ENCODE results near the gene TCF4.

TCF4 gene

DNA sequence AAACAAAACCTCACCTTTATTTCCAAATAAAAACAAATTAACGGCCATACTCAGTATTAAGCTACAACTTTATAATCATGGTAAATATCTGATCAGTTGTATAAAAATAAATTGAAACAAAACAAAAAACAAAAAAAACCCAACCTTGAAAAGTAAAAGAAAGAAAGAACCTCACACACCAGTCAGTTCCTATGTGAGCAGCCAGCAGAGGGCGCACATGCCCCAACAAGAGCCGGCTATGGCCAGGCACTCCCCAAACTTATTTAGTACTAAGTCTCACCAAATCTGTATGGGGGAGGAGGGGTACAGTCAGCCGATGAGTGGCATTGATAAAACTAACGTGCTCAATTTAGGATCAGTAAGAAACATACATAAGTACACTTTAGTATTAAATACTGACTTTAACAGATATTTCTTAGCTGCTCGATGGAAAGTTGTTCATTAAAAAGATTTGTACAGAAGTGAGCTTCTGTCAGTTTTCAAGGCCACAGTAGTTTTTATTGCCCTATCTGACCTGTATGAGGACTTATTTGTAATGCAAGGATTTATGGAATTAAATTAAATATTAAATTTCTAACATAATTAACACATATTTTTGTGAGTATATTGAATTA lies 172.6 kb downstream of the TCF4 start:
- DNase-seq (ENCODE audit: low read depth in 4 of 4, low spot score in 1 of 4): peak; percentile 36 to 64 (median 54)

DNA sequence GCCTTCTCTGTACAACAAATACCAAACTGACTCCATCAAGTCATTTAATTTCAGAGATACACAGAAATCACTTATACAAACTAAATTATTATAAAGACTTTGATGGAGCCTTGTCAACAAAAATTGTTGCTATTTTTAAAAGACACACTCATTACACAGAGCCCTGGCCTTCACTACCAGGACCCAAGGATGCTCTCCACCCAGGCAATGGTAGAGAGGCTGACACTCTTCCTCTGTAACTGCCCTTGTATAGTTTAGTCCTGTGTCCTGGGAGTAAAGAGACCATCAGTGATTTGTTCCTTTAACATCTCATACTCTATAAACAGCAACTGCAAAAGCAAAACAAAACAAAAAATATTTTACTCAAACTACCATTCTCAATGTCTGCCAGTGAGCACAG lies 173.5 kb downstream of the TCF4 start:
- no peak for DNase-seq (ENCODE audit: low read depth in 4 of 4, low spot score in 1 of 4)

DNA sequence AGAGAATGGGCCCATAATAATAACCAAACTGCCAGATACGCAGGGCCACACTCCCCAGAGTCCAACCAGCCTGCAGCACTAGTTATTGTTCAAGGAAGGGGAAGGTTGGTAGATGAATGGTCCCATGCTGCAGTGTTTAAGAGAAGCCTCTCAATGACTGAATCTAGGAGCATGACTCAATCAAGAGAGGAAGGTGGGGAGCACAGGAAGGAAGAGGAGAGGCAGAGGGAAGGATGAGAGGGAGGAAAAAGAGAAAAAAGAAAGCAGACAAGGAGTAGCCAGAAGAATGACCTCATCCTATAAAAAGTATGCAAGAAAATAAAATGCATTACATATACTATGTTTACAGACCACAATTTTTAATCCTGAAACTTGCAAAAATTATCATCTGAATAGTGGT lies 174.5 kb downstream of the TCF4 start:
- no peak for DNase-seq (ENCODE audit: low read depth in 4 of 4, low spot score in 1 of 4)

DNA sequence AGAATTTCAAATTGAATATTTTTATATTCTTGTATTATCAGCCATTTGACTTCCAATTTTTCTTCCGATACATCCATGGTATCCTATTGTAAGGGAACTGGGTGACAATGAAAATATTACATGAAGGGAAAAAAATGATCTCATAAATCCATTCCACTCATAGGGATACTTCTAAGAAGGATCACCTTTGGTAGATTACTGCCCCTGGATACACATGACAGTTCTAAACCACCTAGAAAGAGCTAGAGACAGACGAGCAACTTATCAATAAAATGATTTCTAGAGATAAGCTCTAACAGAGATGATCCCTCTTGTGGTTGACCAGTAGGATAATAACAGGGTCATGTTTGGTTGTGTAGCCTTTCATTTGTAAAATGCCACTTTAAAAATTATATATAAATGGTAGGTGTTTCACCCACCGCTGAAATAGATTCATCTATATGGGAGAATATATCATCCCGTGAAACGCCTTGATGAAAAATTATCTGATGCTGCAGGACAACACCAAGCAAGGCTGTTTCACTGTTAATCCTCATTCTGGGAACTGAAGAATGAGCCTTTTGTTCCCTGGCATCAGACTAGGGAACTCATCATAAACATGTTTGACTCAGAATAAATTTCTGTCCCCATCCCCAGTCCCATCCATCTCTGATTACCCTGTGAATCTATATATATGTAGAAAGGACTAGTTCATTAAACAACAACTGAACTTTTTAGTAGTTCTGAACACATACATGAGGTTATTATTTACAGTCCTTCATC lies 180.0 kb downstream of the TCF4 start:
- no peak for DNase-seq (ENCODE audit: low read depth in 4 of 4, low spot score in 1 of 4)

DNA sequence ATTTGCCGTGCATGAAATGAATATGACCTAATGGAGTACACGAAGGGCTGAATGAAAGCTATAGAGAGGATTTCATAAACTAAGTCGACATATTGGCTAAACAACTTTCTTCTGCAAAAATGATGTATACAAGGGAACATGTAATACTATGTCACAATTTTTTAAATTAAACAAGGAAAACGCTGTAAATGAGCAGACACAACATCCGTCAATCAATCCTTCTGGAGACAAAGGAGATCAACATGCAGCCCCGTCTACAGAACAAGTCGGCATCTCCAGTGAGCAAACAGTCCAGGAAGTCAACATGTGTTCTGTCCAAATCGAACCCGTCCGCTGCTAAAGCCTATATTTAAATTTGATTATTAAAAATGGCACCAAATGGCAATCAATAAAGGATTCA lies 180.8 kb downstream of the TCF4 start:
- DNase-seq (ENCODE audit: low read depth in 4 of 4, low spot score in 1 of 4): no peak

DNA sequence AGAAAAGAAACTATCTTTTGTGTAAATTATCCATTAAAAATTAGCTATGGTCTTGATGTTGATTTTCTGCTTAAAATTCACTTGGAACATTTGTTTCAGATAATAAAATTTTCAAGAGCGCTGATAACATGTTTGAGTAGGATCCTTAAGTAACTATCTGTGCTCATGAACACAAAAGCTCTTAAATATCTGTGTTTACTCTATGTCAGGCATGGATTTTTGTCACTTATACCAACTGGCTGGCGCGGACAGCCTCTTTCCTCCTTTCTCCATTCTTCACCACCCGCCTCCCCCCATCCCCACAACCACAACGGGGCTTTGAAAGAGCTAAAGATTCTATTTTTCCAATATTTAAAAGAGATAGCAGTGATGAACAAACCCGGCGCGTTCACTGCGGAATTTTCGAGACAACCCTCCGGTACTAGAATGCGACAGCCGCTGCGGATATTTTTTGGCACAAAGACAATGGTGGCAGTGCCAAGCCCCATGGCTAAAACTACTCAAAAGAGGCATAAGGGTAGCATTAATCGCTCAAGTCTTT lies 181.5 kb downstream of the TCF4 start:
- DNase-seq (ENCODE audit: low read depth in 4 of 4, low spot score in 1 of 4): no peak

DNA sequence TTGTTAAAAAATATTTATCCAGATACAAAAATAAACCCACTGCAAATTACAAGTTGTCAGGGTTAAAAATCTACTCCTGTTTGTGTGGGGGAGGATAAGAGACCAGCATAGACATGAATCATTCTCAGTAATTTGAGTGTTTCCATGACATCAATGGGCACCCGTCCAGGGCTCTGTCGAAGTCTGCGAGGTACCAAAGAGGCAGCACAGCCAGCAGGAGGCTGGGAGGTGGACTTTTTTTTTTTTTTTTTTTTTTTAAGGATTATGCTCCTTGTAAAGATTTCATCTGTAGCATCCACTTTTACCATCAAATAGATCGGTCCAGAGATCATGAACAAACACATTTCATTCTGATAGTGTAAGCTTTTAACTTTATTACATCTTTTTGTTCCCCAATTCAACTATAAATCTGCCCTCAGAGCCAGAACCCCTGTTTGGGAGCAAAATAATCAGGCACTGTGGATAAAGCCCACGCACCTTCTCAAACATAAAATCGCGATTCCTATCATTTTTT lies 182.0 kb downstream of the TCF4 start:
- no peak for DNase-seq (ENCODE audit: low read depth in 4 of 4, low spot score in 1 of 4)

DNA sequence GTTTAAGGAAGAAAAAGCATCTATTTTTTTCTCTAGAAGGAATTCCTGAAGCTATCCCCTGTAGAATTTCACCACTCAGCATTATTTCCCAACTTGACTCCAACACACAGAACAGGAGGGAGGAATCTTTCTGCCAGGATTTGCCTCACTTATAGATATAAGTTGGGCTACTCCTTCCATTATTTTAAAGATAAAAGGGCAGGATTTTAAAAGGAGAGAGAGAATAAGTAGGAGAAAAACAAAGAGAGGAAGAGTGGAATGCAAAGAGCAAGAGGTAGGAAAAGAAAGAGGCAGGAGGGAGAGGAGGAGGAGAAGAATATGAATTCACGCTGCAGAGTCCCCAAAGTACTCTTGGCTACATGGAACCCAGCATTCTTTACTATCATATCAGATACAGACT lies 182.5 kb downstream of the TCF4 start:
- DNase-seq (ENCODE audit: low read depth in 4 of 4, low spot score in 1 of 4): no peak

DNA sequence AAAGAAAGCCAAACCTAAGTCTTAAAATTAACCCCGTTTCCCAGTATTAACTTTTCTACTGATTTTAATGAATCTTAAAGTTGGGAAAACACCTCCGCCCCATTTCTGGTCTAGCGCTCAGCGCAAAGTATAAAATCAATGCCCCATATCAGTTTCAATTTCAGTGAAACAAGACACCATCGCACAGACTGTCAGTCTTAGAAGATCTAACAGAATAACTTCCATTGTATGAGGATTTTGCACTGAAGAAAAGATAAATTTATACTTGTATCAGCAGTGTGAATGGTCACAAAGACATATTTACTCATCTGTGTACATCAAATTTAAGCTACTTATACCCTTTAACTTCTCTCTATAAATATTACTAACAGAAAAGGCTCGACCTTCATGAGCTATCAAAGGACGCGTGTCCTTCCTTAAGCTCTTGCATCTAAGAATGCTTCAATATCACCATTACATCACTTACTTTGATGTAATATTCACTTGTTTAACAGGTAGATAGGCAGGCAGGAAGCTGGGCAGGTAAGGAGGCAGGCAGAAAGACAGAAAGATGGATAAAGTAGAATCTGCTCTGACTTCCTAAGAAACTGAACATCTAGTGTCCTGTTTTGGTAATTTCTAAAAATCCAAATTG lies 183.0 kb downstream of the TCF4 start:
- no peak for DNase-seq (ENCODE audit: low read depth in 4 of 4, low spot score in 1 of 4)

DNA sequence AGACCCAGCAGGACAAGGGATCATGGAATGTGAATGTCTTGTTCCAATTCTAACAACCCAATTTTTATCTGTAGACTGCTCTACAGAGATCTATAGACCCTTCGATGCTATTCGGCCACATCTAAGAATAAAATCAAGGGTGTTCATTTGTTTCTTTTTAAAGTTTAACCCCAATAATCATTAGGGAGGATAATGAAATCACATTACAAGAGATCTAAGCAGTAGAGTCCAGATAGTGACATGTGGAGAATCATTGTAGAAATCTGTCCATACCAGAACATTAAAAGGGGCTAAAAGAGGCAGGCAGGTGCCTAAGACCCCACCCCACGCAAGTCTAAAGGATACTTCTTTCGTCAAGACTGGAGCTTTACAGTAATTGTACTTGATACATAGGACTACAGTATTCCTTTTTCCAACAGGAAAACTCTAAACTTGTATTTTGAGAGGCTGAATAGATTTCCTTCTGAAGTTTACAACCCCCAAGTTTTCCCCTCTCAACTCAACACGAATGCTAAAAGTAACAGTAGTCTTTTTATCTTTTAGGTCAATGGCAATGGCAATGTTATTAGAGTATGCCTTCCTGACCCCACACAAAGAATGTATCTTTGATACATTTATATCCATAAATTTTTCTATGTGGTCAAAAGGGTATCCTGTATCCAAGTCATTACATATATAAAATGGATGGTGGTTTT lies 183.7 kb downstream of the TCF4 start:
- DNase-seq (ENCODE audit: low read depth in 4 of 4, low spot score in 1 of 4): no peak

DNA sequence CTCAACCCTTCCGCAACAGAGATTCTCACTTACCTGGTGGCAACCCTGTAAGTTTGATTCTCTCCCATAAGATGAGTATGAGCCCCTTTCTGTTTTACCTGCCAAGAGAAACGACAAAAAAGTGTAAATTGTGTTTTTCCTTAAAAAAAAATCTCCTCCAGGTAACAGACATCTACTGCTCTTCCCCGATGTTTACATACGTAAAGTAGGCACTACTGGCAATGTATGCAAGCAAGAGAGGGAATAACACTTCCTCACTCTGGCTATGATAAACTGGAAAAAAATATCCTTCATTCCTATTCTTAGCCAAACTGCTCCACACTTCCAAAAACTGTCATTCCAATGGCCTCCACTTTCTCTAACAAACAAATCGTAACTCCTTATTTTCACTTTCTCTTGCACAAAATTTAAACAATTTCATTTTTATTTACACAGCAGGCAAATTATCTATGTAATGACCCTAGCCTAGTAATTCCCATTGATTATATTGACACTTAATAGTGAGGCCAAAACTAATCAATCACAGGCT lies 184.5 kb downstream of the TCF4 start:
- DNase-seq (ENCODE audit: low read depth in 4 of 4, low spot score in 1 of 4): no peak

DNA sequence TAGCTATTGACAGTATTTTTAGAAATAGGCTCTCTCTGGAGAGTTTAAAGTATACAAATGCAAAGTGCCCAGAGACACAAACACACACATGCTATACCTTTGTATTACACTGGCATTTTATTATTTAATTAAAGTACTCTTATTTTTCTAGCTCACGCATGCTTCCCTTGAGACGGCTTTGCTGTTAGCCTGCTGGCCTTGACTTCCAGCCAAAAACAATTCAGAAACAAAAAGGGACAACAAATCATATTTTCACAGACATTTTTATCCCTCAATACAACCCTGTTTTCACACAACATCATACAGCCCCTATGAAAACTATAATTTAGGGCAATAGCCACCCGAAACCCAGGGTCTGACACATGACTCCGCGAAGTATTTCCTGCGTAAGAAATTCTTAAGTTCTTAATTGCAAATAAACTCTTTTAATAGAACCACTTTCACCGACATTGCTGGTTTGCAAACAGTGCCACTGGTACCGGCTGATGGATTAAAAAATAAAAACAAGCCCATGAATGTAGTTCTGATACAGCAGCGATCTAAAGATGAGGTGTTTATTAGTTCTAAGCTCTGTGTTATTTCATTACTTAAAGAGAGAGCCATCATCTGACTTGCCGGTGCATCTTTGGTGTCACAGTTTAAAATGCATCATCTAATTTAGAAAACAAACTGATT lies 185.1 kb downstream of the TCF4 start:
- DNase-seq (ENCODE audit: low read depth in 4 of 4, low spot score in 1 of 4): no peak

DNA sequence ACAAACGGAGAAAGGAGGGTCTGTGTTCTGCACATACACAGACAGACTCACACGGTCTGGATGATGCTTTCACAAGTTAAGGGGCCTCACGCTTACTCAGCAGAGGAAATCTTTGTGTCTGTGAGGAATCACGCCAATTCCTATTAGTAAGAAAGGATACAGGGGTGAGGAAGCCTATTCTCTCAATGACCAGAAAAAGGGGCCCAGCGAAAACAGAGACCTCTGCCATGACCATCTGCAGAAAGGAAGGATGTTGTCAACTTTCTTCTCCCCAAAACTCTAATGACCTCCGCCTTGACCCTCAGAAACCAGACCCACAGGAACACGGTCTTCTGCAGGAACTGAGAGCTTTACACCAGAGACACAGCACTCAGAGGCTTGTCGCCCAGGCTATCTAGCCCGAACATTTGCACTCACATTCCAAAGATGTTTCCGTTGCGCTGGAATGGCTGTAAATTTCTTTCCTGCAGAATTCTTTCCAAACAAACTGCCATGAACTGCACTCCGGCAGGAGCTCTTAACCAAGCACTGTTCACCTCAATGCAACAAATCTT lies 186.3 kb downstream of the TCF4 start:
- DNase-seq (ENCODE audit: low read depth in 4 of 4, low spot score in 1 of 4): no peak

DNA sequence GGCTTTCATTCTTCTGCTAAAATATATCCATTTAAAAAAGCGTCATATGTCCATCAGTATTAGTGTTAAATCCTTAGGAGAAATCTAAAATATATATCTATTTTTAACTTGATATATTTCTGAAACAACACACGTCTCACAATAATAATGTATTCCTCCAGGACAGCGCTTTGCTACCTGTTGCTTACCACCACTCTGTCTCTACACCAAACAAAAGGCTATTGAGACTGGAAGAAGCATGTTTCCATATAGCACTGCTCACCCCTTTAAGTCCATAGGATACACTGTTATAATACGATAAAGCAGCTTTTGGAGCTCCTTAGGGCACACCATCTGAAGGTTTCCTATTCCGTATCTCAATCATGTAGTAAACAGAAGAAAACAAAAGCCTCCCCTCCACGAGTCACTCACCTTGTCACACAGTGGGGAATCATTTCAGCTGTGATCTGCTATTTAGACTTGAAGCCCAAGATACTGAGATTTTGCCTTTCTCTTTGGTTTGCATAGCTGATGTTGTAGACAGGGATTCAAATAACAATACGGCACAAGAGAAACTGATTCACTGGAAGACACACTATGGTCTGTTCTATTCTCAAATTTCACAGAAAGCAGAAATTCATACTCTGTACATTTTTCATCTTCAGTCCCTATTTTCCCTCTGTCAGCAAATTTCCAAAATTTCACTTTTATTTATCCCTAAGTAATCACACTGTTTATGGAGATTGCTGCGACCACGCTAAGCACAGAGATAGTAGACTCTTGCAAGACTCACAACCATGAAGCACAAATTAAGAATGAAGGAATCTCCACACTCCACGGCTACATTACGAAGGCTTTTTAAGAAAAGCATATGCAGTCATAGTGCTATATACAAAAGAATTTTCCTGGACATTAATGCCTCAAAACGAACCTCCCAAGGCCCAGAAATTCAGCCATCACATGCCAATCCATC lies 187.1 kb downstream of the TCF4 start:
- no peak for DNase-seq (ENCODE audit: low read depth in 4 of 4, low spot score in 1 of 4)

DNA sequence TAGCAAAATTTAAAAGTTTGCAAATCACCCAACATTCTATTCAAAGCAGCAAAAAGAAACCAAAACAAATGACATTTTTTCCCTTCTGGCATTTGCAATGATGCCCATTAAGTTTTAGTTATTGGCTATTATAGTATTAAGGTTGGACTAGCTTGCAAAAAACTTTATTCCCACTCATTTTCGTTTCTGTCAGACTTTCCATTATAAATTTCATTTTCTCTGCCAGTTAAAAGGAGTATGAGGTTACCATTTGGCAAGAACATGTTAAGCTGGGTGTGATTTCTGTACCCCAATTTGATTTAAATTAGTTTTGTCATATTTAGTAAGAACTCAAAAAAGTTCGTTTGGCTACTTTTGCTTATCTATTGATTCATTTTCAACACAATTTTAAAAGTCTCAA lies 187.9 kb downstream of the TCF4 start:
- DNase-seq (ENCODE audit: low read depth in 4 of 4, low spot score in 1 of 4): no peak

DNA sequence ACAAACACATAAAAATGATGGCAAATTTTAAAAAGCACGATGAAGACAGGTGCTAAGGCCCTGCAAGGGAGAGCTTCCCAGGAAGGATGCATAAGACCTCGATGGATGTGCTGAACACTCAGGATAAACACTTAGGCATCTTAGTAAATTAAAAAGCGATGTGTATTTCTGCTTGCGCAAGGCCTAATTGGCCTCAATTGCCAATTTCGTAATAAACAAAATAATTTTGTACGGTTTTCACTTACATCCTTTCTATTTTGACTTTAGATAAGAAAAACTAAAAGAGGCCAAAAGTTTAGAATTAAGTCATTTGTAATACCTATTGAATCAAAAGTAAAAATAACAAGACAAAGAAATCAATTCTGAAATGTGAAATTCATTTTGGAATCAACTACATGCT lies 189.1 kb downstream of the TCF4 start:
- no peak for DNase-seq (ENCODE audit: low read depth in 4 of 4, low spot score in 1 of 4)

DNA sequence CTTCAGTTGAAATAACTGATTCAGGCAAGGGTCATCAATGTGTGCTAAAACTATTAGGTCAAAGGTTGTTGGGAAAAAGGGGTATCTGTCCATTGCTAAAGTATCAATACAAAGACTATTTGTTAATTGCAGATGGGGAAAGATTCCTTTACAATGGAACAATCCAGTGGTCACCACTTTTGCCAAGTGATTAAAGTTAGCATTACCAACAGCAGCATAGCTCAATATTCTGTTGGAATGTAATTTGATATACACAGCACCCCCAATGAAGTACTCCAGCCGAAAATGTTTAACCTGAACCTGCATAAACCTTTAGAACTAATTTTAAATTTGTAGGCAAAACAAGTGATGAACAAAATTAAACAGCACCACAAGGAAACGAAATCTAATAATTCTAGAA lies 191.0 kb downstream of the TCF4 start:
- no peak for DNase-seq (ENCODE audit: low read depth in 4 of 4, low spot score in 1 of 4)

DNA sequence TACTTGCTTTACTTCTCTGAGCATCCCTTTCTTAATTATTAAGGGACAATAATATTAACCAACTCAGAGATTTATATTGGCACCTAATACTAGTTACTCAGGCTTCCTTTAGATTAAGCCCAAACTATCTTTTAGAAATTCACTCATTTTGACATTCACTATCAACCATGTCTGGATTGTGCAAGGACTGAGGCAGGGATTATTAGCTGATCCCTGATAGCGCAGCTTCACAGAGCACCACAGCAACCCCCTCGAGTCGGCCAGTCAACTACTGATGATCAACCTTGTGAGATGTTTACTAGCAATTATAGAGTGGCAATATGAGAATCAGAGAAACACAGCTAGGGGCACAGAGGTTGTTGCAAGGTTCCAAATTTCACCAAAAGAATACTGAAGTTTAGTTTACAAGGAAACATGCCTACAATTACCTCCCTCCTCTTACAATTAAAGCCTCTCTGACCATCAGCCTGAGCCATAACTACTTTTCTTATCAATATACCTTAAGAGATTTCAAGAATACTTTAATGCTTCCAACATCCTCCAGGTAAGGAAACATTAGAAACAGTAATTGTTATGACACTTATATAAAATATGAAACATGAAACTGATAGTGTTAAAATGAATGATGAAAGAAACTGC lies 191.6 kb downstream of the TCF4 start:
- no peak for DNase-seq (ENCODE audit: low read depth in 4 of 4, low spot score in 1 of 4)

DNA sequence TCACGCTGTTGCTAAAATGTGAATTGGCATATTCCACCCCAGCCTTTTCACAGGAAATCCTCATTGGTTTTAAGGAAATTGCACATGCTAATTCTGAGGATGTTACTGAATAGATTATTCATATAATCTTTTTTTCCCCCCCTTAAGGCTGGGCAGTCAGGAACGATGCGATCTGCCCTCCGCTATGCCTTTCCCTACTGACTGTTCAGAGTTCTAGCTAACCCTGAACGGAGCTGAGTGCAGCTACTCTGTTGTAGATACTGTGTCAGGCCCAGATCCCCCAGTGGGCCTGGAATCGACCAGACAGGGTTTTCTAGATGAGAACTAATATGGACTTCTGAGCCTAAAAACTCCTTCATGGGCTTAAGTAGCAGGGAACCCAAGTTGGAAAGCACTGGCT lies 192.2 kb downstream of the TCF4 start:
- DNase-seq (ENCODE audit: low read depth in 4 of 4, low spot score in 1 of 4): no peak

Data from stimulated activated CD4-positive, alpha-beta T cell treated with anti-CD3 and anti-CD28 coated beads, Interleukin-1b, Interleukin-23, amount 100 ng/mL, for 24 hours (primary cell).